Bronchus fibroblast of lung (primary cell): ENCODE results near the gene ASIC1. TPM values are rescaled to one million over a fixed set of nuclear protein-coding genes. Genes with fewer than 3 reads are reported as not detected.

ENCODE experiments used
- total RNA-seq: library from RNA; depleted of rRNA; stranded (reverse); fragments of >200 nt; gene quantifications from 2 replicates; pipeline ENCODE4 v1.2.3, GENCODE V29; 2015

The ASIC1 gene
- 1.5 and 1.7 TPM in 2 replicates for total RNA-seq

DNA sequence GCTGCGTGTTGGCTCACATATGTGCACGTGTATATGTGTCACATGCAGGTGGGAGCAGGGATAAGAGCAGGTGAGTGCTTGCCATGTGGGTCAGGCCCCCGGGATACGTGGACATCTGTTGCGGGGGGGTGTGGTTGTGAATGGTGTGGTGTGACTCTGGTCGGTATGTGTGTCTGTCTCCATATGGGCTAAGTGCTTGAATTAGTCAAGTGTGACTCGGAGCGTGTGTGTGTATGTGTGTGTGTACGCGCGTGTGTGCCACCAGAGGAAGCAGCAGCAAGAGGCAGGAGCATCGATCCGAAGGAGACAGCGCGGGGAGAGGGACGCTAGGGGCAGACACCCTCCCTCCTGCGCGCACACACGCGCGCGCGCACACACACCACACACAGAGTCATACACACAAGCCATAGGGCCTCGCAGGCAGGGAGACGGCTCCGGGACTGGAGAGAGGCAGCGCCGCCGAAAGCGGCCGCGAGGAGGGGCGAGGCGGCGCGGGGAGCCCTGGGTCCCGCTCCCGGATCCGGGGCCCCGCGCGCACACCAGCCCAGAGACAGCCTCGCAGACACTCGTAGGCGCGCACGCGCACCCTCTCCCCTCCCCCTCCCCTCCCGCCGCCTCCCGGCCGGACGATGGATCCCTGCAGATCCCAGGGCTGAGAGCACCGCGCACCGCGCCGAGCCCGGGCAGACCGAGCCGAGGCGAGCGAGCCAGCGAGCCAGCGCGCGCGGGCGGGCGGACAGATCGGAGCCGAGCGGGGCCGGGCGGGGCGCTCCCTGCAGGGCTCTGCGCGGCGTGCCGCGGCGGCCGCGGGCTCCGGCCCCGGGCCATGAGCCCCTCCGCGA is at the start of gene ASIC1:
Gene ASIC1 (plus strand): TSS at position 597 of the 842 bp plus-strand sequence. CDS start 1,171 bp downstream, outside the sequence.

DNA sequence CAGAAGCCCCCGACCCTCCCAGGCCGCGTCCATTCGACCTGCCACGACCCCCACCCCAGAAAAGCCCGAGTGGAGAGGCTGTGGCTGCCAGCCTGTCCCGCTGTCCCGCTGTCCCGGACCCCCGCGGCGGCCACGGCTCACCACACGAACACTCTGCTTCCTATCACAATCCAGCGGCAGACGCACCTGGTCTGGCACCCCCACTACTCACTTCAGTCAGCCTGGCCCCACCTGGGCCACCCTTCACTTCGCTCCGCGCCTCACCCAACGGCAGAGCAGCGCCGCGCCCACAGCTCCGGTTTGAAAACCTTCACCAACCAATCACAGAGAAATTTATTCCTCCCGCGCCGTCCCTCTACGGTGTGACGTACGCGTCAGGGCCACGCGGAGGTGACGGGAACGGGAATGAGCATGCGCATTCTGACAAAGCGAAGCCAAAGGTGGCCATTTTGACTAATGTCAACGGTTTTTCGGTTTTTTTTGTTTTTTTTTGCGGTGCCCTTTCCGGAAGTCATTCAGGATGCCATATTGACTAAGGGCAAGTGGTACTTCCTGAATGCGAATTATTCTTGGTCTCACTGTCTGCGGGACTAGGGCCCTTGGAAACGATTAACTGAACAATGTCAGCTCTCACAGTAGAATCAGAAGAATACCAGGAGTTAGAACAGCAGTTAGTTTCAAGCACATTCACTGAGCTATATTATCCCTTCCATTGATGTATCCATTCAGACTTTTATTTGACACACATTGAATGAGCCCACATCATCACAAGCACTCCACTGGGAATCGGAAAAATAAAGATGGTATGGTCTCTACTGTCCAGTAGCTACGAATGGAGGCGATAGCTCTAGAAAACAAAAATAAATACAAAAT is 32.0 kb upstream of the ASIC1 start, which contains the start of gene RACGAP1:
Gene RACGAP1 (minus strand): TSS at position 308 of the 873 bp plus-strand sequence. CDS start 8,779 bp downstream, outside the sequence.

DNA sequence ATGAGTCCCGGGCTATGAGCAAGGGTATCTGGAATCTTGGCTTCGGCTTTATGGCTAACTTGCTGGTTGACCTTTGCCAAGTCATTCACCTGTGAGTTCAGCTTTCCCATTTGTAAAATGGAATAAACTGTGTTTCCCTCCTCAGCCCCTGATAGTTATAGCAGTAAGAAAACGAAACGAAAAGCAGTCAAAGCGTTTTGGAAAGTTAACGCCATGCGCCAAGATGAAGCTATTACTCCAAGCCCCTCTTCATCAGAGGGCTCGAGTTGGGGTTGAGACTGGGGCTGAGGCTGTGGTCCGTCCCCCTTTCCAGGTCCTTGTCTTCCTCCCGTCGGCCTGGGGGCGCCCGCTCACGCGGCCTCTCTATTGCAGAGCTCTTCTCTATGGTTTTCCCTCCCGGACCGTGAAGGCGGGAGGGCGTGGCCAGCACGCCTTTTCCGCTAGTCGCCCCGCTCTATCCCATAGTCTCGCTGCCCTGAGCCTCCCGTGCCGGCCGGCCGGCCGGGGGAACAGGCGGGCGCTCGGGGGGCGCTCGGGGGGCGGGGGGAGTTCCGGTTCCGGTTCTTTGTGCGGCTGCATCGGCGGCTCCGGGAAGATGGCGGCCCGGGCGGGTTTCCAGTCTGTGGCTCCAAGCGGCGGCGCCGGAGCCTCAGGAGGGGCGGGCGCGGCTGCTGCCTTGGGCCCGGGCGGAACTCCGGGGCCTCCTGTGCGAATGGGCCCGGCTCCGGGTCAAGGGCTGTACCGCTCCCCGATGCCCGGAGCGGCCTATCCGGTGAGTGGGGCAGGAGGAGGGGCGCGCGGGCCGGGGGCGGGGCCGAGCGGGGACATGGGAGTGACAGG is 27.6 kb downstream of the ASIC1 start, which contains the start of gene SMARCD1:
Gene SMARCD1 (plus strand): TSS at position 568 of the 840 bp plus-strand sequence. CDS start 28 bp downstream, at position 596.

DNA sequence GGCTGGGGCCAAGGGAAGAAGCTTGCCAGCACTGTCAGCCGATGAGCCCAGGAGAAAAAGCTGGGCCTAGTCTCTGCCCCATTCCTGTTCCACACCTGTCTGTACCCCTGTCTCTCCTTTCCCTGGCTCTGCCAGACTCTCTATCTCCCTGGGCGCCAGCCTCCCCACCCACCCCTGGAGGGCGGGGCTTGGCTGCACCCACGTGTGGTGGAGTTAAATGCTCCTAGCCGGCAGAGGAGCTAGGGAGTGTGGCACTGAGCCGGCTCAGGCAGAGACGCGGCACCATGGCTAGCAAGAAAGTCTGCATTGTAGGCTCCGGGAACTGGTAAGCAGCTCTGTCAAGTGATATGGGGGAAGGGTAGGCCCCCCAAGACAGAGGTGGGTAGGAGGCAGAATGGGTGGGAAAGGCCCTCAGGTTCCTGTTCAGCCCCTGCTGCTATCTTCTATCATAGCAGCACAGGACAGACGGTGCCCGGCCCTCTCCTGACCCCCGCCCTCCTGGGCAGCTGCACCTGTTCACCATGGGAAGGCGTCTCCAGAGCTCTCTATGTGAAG is 46.4 kb downstream of the ASIC1 start, which contains the start of gene GPD1:
Gene GPD1 (plus strand): TSS at position 242 of the 555 bp plus-strand sequence. CDS start 43 bp downstream, at position 285.

DNA sequence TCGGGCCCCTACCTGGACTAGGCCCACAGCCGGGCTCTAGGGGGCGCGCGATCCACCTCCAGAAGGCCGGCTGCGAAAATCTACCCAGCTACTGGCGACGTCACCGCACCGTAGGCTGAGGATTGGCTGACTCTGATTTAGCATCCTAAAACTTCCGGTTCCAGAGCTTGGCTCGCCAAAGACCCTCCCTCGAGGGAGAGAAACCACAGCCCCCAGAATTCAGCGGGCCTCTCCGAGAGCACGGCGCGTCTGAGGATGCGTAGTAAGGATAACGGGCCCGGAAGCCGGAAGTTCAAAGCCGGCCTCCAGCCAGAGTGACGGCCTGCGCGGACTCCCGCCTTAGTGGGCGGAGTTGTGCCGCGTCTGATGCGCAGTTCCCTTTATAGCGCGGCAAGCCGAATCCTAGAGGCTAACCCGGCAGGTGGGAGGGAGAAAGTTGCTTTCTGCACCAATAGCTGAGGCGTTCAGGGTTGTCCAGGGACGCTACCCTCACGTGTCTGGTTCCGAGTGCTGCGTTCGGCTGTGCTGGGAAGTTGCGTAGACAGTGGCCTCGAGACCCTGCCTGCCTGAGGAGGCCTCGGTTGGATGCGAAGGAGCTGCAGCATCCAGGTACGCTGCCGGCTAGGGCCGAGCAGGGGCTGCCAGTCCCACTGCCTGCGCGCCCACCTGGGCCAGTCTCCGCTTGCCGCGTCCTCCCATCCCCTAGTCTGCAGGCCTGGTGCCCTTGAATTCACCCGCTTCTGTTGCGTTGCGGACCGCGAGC is 54.5 kb downstream of the ASIC1 start, which contains the start of gene COX14:
Gene COX14 (plus strand): TSS at position 544 of the 763 bp plus-strand sequence. CDS start 7,808 bp downstream, outside the sequence.

Other genes with a start within 250 kb of the ASIC1 start
- gene NCKAP5L, start 229.2 kb upstream of the ASIC1 start, total RNA-seq = 17.1 and 18.9 TPM in 2 replicates
- gene BCDIN3D, start 214.5 kb upstream of the ASIC1 start, total RNA-seq = 1.7 and 2.2 TPM in 2 replicates
- 0.15 and 2.5 TPM in 2 replicates for gene FAIM2, start 153.7 kb upstream of the ASIC1 start, total RNA-seq
- gene AQP2, start 106.9 kb upstream of the ASIC1 start, total RNA-seq = not detected in 2 replicates
- not detected in 2 replicates for gene AQP5, start 95.7 kb upstream of the ASIC1 start, total RNA-seq
- not detected in 2 replicates for gene AQP6, start 84.6 kb upstream of the ASIC1 start, total RNA-seq
- 86.7 and 90.4 TPM in 2 replicates for gene RACGAP1, start 32.1 kb upstream of the ASIC1 start, total RNA-seq
- 52.1 and 57.5 TPM in 2 replicates for gene SMARCD1, start 27.7 kb downstream of the ASIC1 start, total RNA-seq
- gene GPD1, start 46.4 kb downstream of the ASIC1 start, total RNA-seq = under 0.01 TPM in 1 of 2 replicates, not detected in the other
- 36.7 and 40.3 TPM in 2 replicates for gene COX14, start 54.6 kb downstream of the ASIC1 start, total RNA-seq
- gene CERS5, start 109.8 kb downstream of the ASIC1 start, total RNA-seq = 29.0 and 35.6 TPM in 2 replicates
- gene LIMA1, start 225.9 kb downstream of the ASIC1 start, total RNA-seq = 47.4 and 57.7 TPM in 2 replicates